ENCODE results near the gene MORN5. TPM values are rescaled to one million over a fixed set of nuclear protein-coding genes. Genes with fewer than 3 reads are reported as not detected.

The MORN5 gene
- polyA plus RNA-seq, 1 donor from 2014 or later: not detected

- H3K9me2 ChIP-seq (ENCODE audit: insufficient read depth, low read length): no peaks in the 10 kb centered on the region
- TF ChIP-seq REST (IDR thresholded peaks at IDR 0.05; ENCODE audit: borderline replicate concordance): no peak
- no peaks in the 10 kb centered on the region for H4K20me1 ChIP-seq (ENCODE audit: insufficient read depth)
- H3K4me3 ChIP-seq (ENCODE audit: low read length): no peak overlapping the region
- H3K79me2 ChIP-seq (replicated peaks; ENCODE audit: insufficient read depth, low read length): no peaks in the 10 kb centered on the region
- no peak overlapping the region for H3K9ac ChIP-seq (ENCODE audit: low read length)
- H3K9me3 ChIP-seq (ENCODE audit: low read length): no peaks in the 10 kb centered on the region
- no peak overlapping the region for H2AFZ ChIP-seq (ENCODE audit: low read depth, low read length)
- no peaks in the 10 kb centered on the region for H3K36me3 ChIP-seq (ENCODE audit: insufficient read depth, low read length)
- no peak overlapping the region for H3K4me2 ChIP-seq (ENCODE audit: low read length)
- H3K27ac ChIP-seq (ENCODE audit: low read length): no peak overlapping the region
- no peaks in the 10 kb centered on the region for H3K27me3 ChIP-seq (ENCODE audit: insufficient read depth, low read depth, low read length)
- no peaks in the 10 kb centered on the region for H3F3A ChIP-seq (ENCODE audit: insufficient read depth, low read length, poor library complexity, severe bottlenecking)
Observed at GRCh38 chr9:122192261-122192875, 32.7 kb downstream of the MORN5 start.

- Histone ChIP-seq H3K27ac (ENCODE audit: low read length) (no peak overlapping the region), H2AFZ (ENCODE audit: low read depth, low read length) (no peak overlapping the region), H3K9me3 (ENCODE audit: low read length) (no peaks in the 10 kb centered on the region), H3K4me2 (ENCODE audit: low read length) (no peak overlapping the region), H3K79me2 (replicated peaks; ENCODE audit: insufficient read depth, low read length) (no peaks in the 10 kb centered on the region), H4K20me1 (ENCODE audit: insufficient read depth) (no peaks in the 10 kb centered on the region), H3K9me2 (ENCODE audit: insufficient read depth, low read length) (no peaks in the 10 kb centered on the region), H3K9ac (ENCODE audit: low read length) (no peak overlapping the region), H3K36me3 (ENCODE audit: insufficient read depth, low read length) (no peaks in the 10 kb centered on the region), H3K4me3 (ENCODE audit: low read length) (no peak overlapping the region), H3F3A (ENCODE audit: insufficient read depth, low read length, poor library complexity, severe bottlenecking) (no peaks in the 10 kb centered on the region), H3K27me3 (ENCODE audit: insufficient read depth, low read depth, low read length) (no peaks in the 10 kb centered on the region)
- TF ChIP-seq EP300 (conservative IDR thresholded peaks at IDR 0.05; ENCODE audit: poor library complexity, severe bottlenecking): no peak
- no peak for TF ChIP-seq EZH2 (IDR thresholded peaks at IDR 0.05; ENCODE audit: borderline replicate concordance, insufficient read depth, low read length, poor library complexity, severe bottlenecking)
- no peak for TF ChIP-seq CTCF (IDR thresholded peaks at IDR 0.05; ENCODE audit: poor library complexity, severe bottlenecking)
- TF ChIP-seq REST (IDR thresholded peaks at IDR 0.05; ENCODE audit: borderline replicate concordance): no peak
- TF ChIP-seq POLR2AphosphoS5 (IDR thresholded peaks at IDR 0.05): no peak
- no peak for TF ChIP-seq MXI1 (conservative IDR thresholded peaks at IDR 0.05; ENCODE audit: poor library complexity, severe bottlenecking)
- no peak for TF ChIP-seq RAD21 (conservative IDR thresholded peaks at IDR 0.05)
Observed at GRCh38 chr9:122192914-122193525, 33.3 kb downstream of the MORN5 start.

Data from neural cell (in vitro differentiated cells).